Activated naive CD4-positive, alpha-beta T cell treated with anti-CD3 and anti-CD28 coated beads, Interleukin-2, amount 50 U/mL, for 72 hours (primary cell): ENCODE results near the gene SSX5. TPM values are rescaled to one million over a fixed set of nuclear protein-coding genes. Genes with fewer than 3 reads are reported as not detected.
"Not testable (repeated sequence)": the region's sequence is repeated elsewhere in the genome, so short reads cannot be mapped to it uniquely, and the experiment has no call there.

Experiments
- ATAC-seq, 2 donors: fragments of 150-1000 bp; cut with Tn5 transposase; 2 replicates each; pipeline ENCODE4 v1.10.0; 2021; ENCODE audit warnings: mild to moderate bottlenecking in 2 of 2, moderate library complexity in 2 of 2
- DNase-seq, 2 donors: peaks; one replicate each; pipeline ENCODE4 v3.0.0; 2021 to 2022; ENCODE audit warnings: low spot score in 2 of 2
- H3K27ac Mint-ChIP-seq, 2 donors: one replicate each; pipeline ENCODE4 v1.8.0; 2022; ENCODE audit warnings: mild to moderate bottlenecking in 2 of 2, mixed read lengths in 2 of 2
- H3K36me3 Mint-ChIP-seq, 2 donors: one replicate each; pipeline ENCODE4 v1.8.0; 2022; ENCODE audit warnings: mixed read lengths in 2 of 2
- H3K9me3 Mint-ChIP-seq, 2 donors: one replicate each; pipeline ENCODE4 v1.8.0; 2022; ENCODE audit warnings: mixed read lengths in 2 of 2
- total RNA-seq, 2 donors: library from RNA; stranded (reverse); gene quantifications; one replicate each; pipeline ENCODE4 v1.2.3, GENCODE V29; 2022

SSX5 gene
- total RNA-seq = not detected

GRCh38 chrX:48196745-48197201, at the start of gene SSX5:
TSS of gene SSX5 (minus strand) at chrX:48196795. CDS start at chrX:48195358, 1,437 bp downstream.
- Mint-ChIP-seq H3K27ac (peak within 1 kb of the TSS in 1 of 2 donors; percentile 44), H3K9me3 (no peaks in the 10 kb centered on the region), H3K36me3 (no peaks in the 10 kb centered on the region)
- ATAC-seq (no peak), DNase-seq (no peak)

GRCh38 chrX:48224196-48224595, 27.6 kb upstream of the SSX5 start:
- DNase-seq, H3K9me3 Mint-ChIP-seq, ATAC-seq, H3K36me3 Mint-ChIP-seq, H3K27ac Mint-ChIP-seq: not testable (repeated sequence)

GRCh38 chrX:48214341-48214740, 17.7 kb upstream of the SSX5 start:
- H3K36me3 Mint-ChIP-seq, H3K9me3 Mint-ChIP-seq, ATAC-seq: not testable (repeated sequence)

GRCh38 chrX:48190024-48190423, 6.6 kb downstream of the SSX5 start:
- ATAC-seq, DNase-seq, H3K36me3 Mint-ChIP-seq, H3K27ac Mint-ChIP-seq, H3K9me3 Mint-ChIP-seq: not testable (repeated sequence)

More at GRCh38 chrX:48214341-48214740, 17.7 kb upstream of the SSX5 start:
- H3K27ac Mint-ChIP-seq, DNase-seq: not testable (repeated sequence)

GRCh38 chrX:48181882-48182281, 14.7 kb downstream of the SSX5 start:
- not testable (repeated sequence) for H3K36me3 Mint-ChIP-seq, H3K27ac Mint-ChIP-seq, H3K9me3 Mint-ChIP-seq, ATAC-seq, DNase-seq

GRCh38 chrX:48180811-48181210, 15.8 kb downstream of the SSX5 start:
- H3K36me3 Mint-ChIP-seq = no peaks in the 10 kb centered on the region
- ATAC-seq = no peak
- no peaks in the 10 kb centered on the region for H3K9me3 Mint-ChIP-seq
- no peak overlapping the region for H3K27ac Mint-ChIP-seq
- DNase-seq = no peak

- ATAC-seq = no peak
- DNase-seq = no peak
- Mint-ChIP-seq H3K27ac (no peak overlapping the region), H3K36me3 (no peaks in the 10 kb centered on the region), H3K9me3 (no peaks in the 10 kb centered on the region)
Measured at GRCh38 chrX:48179691-48180090, 16.9 kb downstream of the SSX5 start.

GRCh38 chrX:48166322-48166721, 30.3 kb downstream of the SSX5 start:
- H3K27ac Mint-ChIP-seq, H3K36me3 Mint-ChIP-seq, DNase-seq, ATAC-seq, H3K9me3 Mint-ChIP-seq: not testable (repeated sequence)

DNA sequence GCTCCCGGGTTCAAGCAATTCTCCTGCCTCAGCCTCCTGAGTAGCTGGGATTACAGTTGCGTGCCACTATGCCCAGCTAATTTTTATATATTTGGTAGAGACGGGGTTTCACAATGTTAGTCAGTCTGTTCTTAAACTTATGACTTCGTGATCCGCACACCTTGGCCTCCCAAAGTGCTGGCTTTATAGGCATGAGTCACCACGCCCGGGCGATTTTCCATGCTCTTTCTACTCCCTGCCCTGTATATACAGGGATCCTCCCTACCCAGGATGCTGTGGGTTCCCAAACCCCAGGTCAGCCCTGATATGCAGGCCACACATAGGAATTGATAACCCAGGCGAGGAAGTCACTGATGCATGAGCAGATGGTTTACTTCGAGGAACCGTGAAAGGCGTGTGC, 31.4 kb downstream of the SSX5 start:
- H3K9me3 Mint-ChIP-seq = no peaks in the 10 kb centered on the region
- ATAC-seq = no peak
- no peaks in the 10 kb centered on the region for H3K36me3 Mint-ChIP-seq
- no peak overlapping the region for H3K27ac Mint-ChIP-seq
- no peak for DNase-seq

DNA sequence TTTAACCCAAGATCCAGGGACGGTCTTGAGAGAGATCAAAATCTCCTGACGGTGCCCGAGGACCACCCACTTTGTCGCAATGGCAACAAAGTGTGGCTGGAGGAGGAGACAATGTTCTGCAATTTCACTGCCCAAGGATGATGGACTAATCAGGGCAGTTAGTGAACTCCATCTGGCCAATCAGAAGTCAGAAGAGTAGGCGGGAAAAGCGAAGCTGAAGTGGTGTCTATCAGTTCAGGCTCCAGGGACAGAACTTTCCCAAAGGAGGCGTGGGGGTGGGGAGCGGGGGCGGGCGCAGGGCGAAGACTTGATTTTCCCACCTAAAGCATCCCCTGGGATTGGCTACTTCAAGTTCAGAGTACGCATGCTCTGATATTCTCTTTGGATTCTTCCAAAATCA, 40.6 kb downstream of the SSX5 start:
- H3K9me3 Mint-ChIP-seq = no peaks in the 10 kb centered on the region
- H3K36me3 Mint-ChIP-seq = no peaks in the 10 kb centered on the region
- ATAC-seq (no peak), DNase-seq (no peak)
- H3K27ac Mint-ChIP-seq = no peak overlapping the region

DNA sequence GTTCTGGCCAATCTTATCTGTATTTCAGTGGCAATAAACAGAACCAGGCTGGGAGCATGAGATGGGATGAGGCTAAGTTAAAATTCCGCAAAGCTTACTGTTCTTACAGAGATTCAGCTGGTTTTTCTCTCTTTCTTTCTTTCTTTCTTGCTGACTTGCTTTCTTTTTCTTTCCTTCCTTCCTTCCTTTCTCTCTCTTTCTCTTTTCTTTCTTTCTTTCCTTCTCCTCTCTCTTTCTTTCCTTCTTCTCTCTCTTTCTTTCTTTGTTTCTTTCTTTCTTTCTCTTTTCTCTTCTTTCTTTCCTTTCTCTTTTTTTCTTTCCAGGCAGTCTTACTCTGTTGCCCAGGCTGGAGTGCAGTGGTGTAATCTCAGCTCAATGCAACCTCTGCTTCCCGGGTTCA, 41.8 kb downstream of the SSX5 start:
- DNase-seq (no peak), ATAC-seq (no peak)
- Mint-ChIP-seq H3K9me3 (no peaks in the 10 kb centered on the region), H3K27ac (no peak overlapping the region), H3K36me3 (no peaks in the 10 kb centered on the region)

DNA sequence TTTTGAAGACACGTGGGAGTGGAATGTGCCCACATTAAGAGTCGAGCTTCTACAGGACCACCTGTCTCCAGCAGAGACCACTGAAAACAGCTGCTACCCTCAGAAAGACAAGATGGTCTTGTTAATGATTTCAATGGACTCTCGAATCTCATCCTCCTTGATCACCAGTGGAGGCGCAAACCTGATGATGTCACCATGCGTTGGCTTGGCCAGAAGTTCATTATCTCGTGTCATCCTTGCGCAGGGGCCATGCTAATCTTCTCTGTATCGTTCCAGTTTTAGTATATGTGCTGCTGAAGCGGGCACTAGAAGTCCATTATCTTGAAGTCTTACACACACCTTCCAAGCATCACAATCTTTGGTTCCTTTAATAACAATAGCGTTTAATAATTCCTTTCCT, 42.8 kb downstream of the SSX5 start:
- ATAC-seq (no peak), DNase-seq (no peak)
- H3K27ac Mint-ChIP-seq = no peak overlapping the region
- H3K36me3 Mint-ChIP-seq = no peaks in the 10 kb centered on the region
- H3K9me3 Mint-ChIP-seq = no peaks in the 10 kb centered on the region

DNA sequence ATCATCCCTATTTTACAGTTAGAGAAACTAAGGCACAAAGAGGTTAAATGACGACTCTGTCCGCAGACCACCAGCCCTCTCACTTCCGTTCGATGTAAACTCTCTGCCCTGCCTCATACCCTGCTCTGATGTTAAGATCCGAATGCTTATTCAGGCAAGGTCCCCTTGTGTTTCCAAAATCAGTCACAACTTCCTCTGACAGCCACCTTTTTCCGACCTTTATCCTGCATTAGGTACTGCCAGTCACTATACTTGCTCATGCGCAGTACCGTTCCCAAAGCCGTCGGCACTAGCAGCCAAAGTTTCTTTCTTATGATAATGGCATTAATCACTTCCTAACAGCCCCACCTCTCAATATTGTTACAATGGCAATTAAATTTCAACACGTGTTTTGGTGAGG, 53.9 kb downstream of the SSX5 start:
- DNase-seq = peak in 1 of 2 donors; percentile 54
- not testable (repeated sequence) for H3K36me3 Mint-ChIP-seq, H3K9me3 Mint-ChIP-seq
- ATAC-seq = peak; percentile 84 to 89
- peak overlapping the region in 1 of 2 donors; percentile 80 for H3K27ac Mint-ChIP-seq

- not testable (repeated sequence) for H3K27ac Mint-ChIP-seq, DNase-seq, H3K36me3 Mint-ChIP-seq, H3K9me3 Mint-ChIP-seq
- peak; percentile 64 to 68 for ATAC-seq
Measured at GRCh38 chrX:48141810-48142508, 54.6 kb downstream of the SSX5 start.

DNA sequence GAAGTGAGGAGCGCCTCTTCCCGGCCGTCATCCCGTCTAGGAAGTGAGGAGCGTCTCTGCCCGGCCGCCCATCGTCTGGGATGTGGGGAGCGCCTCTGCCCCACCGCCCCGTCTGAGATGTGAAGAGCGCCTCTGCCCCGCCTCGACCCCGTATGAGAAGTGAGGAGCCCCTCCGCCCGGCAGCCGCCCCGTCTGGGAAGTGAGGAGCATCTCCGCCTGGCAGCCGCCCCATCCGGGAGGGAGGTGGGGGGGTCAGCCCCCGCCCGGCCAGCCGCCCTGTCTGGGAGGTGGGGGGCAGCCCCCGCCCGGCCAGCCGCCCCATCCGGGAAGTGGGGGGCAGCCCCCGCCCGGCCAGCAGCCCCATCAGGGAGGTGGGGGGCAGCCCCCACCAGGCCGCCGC, 57.5 kb downstream of the SSX5 start:
- H3K9me3 Mint-ChIP-seq, DNase-seq, H3K36me3 Mint-ChIP-seq, ATAC-seq, H3K27ac Mint-ChIP-seq: not testable (repeated sequence)
